Astrocyte of the hippocampus (primary cell): ENCODE results near the gene MAGEB5.
"Not testable (repeated sequence)": the region's sequence is repeated elsewhere in the genome, so short reads cannot be mapped to it uniquely, and the experiment has no call there.

Experiments used
- DNase-seq: peaks from one replicate; pipeline ENCODE4 v3.0.0; 2011; ENCODE audit warnings: low read depth, low spot score

MAGEB5 gene, protein sequence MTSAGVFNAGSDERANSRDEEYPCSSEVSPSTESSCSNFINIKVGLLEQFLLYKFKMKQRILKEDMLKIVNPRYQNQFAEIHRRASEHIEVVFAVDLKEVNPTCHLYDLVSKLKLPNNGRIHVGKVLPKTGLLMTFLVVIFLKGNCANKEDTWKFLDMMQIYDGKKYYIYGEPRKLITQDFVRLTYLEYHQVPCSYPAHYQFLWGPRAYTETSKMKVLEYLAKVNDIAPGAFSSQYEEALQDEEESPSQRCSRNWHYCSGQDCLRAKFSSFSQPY

DNA sequence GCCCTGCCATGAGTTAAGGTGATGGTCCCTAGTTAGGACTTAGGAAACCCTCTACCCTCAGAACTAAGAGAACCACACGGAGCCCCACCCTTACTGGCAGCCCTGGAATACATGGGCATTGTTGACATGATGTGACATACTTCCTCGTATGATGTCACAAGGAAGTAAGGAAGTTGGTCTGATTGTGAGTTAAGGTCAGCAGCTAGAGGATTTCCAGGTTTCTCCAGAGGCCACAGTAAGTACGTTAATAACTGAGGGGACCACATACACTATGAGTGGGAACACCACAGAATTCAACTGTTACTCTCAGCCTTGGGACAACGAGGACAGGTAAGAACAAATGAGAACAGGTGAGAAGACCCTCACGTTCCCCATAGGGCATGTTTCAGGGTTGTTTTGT, at the start of gene MAGEB5:
Gene MAGEB5 (plus strand): TSS at position 301 of the 400 bp plus-strand sequence. CDS start 1,133 bp downstream, outside the sequence.
- DNase-seq: no peak

DNA sequence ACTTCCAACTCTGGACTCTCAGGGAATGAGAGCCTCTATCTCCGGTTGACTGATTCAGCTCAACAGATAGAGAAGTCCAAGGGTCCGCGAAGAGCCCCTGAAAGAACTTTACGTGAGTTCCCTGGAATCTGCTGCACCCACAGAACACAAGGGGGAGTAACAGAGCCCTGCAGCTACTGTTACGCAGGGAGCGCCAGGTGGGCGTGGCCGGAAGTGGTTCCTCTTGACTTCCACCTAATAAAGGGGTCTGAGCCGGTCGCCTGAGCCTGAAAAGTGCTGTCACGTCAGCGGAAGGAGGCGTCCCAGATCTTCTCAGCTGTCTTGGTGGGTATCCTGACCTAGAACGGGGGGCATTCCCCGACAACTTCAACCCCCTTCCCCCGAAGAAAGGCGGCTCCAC, 23.8 kb upstream of the MAGEB5 start, which contains the start of gene MAGEB6:
Gene MAGEB6 (plus strand): TSS at position 237 of the 400 bp plus-strand sequence. CDS start 1,407 bp downstream, outside the sequence.
- DNase-seq: no peak

DNA sequence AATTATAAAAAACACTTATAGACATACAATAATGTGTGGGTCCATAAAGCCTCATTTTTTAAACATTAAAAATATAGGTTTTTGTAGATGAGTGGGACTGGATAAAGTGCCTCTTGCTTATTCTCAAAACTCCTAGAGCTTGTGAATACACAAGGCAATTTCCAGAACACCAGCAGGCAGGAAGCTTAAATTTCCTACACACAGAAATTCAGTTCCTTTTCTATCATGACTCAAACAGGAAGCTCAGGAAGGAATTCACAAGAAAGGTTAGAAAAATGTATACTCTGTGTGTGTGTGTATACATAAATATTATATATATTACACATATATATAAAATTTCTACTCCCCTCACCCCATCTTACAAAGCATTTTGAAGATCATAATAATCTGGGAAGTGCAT, 12.4 kb upstream of the MAGEB5 start:
- no peak for DNase-seq

DNA sequence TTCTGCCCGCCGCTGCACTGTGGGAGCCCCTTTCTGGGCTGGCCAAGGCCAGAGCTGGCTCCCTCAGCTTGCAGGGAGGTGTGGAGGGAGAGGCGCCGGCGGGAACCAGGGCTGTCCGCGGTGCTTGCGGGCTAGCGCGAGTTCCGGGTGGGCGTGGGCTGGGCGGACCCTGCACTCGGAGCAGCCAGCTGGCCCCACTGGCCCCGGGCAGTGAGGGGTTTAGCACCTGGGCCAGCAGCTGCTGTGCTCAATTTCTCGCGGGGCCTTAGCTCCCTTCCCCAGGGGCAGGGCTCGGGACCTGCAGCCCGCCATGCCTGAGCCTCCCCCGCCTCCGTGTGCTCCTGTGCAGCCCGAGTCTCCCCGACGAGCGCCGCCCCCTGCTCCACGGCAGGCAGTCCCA, 11.3 kb upstream of the MAGEB5 start:
- DNase-seq: not testable (repeated sequence)

DNA sequence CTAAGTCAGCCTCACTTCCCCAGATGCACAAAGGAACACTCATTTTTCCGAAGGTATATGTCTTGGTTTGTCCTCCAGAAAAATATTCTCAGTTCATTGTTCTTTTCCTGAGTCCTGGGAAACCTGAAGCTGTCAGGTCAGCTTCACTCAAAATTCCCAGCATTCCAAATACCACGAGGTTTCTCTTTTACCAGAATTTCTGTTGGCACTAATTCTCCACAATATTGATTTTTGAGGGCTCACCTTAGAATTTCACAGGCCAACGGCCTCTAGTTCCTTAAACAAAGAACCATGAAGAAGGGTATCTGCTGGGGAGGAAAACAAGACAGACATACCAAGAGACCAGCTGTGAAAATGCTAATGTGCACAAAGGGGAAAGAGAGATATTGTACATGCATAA, 8.0 kb upstream of the MAGEB5 start:
- DNase-seq: no peak

DNA sequence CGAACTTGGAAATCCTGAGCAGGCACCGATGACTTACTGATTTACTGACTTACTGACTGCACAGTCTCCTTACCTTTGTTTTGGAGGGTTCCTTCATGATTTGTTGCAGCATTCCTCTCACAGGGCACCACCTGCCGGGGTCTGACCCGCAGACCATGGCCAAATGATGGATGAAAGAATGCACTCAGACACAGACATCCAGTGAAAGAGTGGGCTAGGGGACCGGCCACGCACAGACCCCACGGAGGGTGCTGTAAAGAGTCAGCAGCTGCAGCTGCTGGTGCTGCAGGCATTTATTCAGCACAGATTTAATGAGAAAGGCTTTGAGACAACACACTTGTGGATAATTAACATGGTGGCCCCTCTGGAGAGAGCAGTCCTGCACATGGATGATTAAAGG, 3.4 kb downstream of the MAGEB5 start:
- DNase-seq: no peak

DNA sequence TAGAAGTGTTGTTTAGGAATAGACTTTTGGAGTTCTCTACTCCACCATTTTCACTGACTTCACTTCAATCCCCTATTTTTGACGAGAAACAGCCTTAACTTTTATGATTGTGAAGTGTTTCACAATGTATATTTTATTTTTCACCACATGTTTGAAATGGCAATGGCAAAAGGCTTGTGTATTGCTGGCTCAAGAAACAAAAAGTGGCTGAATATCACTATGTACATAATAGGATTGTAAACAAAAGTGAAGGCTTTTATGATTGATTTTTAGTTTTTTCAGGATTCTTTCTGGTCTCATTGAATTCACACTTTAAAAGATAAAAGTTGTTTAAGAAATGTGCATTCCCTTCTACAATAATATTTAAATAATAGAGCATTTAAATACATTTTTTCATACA, 18.2 kb downstream of the MAGEB5 start:
- no peak for DNase-seq

DNA sequence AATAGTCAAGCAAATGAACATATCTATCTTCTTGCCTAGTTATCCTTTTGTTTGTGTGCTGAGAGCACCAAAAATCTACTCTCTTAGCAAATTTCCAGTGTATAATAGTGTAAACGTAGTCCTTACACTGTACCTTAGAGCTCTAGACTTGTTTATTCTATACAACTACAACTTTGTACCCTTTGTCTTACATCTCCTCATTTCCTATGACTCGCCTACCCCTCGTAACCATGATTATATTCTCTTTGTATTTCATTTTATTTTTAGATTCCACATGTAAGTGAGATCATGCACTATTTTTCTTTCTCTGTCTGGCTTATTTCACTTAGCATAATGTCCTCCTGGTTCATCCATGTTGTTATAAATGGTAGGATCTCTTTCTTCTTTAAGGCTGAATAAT, 37.6 kb downstream of the MAGEB5 start:
- DNase-seq: no peak

DNA sequence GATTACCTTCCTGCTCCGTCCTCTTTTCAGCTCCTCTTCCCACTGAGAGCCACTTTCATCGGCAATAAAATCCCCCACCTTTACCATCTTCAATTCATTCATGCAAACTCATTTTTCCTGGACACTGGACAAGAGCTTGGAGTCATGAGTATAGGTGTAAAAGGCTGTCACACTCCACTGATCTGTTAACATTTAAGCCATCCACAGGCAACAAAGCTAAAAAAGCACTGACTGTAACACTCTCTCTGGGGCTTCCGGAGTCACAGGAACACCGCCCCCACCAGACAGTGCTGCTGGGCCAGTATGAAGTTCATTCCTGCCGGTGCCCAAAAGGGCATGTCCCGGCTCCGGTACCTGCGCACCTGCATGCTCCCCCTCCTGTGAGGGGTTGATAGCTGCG, 38.5 kb downstream of the MAGEB5 start:
- no peak for DNase-seq

DNA sequence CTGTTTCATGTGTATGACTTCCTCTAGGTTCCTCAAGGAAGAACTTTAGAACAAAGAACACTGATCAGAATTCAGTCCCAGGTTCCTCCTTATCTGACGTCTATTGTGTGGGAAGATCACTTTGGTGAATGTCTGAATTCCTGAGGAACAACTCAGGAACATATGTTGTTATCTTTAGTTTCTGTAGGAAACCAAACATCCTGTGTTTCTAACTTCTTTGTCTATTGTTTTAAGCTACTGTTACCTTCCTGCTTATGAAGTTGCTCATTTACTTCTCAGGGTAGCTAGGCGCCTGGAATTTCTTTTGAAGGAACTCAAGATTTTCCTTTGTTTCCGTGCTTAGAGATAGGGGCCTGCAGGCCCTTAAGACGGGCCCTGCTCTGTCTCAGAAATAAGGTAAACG, 46.2 kb downstream of the MAGEB5 start:
- DNase-seq: peak; percentile 1
